GM12801 (cell line): ENCODE data around the gene NAT16.

Source experiments
- TF ChIP-seq, protein P1 (sequence below): IDR thresholded peaks from one replicate; pipeline ENCODE4 v1.5.1; 2011; ENCODE audit warnings: control low read depth; ENCODE audit not compliant: insufficient read length; ENCODE audit errors: extremely low read depth

The NAT16 gene

DNA sequence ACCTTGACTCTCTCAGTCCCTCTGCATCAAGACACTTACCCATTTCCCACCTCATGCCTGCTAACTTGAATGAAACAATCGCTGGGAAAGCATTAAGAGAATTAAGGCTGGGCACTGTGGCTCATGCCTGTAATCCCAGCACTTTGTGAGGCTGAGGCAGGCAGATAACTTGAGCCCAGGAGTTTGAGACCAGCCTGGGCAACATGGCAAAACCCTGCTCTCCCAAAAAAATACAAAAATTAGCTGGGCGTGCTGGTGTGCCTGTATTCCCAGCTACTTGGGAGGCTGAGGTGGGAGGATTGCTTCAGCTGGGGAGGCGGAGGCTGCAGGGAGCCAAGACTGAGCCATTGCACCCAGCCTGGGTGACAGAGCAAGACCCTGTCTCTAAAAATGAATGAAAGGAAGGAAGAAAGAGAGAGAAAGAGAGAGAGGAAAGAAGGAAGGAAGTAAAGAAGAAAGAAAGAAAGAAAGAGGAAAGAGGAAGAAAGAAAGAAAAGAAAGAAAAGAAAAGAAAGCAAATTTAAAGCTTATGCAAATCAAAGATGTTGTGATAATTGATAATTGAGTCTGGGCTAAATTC is 52.5 kb downstream of the NAT16 start:
- TF ChIP-seq, protein P1, sequence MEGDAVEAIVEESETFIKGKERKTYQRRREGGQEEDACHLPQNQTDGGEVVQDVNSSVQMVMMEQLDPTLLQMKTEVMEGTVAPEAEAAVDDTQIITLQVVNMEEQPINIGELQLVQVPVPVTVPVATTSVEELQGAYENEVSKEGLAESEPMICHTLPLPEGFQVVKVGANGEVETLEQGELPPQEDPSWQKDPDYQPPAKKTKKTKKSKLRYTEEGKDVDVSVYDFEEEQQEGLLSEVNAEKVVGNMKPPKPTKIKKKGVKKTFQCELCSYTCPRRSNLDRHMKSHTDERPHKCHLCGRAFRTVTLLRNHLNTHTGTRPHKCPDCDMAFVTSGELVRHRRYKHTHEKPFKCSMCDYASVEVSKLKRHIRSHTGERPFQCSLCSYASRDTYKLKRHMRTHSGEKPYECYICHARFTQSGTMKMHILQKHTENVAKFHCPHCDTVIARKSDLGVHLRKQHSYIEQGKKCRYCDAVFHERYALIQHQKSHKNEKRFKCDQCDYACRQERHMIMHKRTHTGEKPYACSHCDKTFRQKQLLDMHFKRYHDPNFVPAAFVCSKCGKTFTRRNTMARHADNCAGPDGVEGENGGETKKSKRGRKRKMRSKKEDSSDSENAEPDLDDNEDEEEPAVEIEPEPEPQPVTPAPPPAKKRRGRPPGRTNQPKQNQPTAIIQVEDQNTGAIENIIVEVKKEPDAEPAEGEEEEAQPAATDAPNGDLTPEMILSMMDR = no peak

- TF ChIP-seq, protein P1 = no peak
These were observed 53.2 kb downstream of the NAT16 start, which contains the start of gene SERPINE1 for GRCh38 chr7:101126651-101127459. Gene SERPINE1, plus strand, starts transcription at chr7:101127104. Its CDS starts 1,290 bp downstream, at chr7:101128394.

DNA sequence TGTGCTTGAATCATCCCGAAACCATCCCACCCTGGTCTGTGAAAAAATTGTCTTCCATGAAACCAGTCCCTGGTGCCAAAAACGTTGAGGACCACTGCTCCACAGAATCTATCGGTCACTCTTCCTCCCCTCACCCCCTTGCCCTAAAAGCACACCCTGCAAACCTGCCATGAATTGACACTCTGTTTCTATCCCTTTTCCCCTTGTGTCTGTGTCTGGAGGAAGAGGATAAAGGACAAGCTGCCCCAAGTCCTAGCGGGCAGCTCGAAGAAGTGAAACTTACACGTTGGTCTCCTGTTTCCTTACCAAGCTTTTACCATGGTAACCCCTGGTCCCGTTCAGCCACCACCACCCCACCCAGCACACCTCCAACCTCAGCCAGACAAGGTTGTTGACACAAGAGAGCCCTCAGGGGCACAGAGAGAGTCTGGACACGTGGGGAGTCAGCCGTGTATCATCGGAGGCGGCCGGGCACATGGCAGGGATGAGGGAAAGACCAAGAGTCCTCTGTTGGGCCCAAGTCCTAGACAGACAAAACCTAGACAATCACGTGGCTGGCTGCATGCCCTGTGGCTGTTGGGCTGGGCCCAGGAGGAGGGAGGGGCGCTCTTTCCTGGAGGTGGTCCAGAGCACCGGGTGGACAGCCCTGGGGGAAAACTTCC is 54.0 kb downstream of the NAT16 start:
- TF ChIP-seq, protein P1 = no peak

- TF ChIP-seq, protein P1 = no peak
These were observed 55.6 kb downstream of the NAT16 start for GRCh38 chr7:101124376-101125056.

- TF ChIP-seq, protein P1 = no peak
These were observed 56.4 kb downstream of the NAT16 start for GRCh38 chr7:101123703-101124068.

- TF ChIP-seq, protein P1 = no peak
These were observed 57.0 kb downstream of the NAT16 start for GRCh38 chr7:101122933-101123702.
